HG02678 (cell line): ENCODE measurements around the gene SH2D5.
A peak's percentile ranks its signal among the peaks of the same experiment; 100 is the strongest.

Experiments used
- ATAC-seq: cut with Tn5 transposase; IDR thresholded peaks from one replicate; pipeline ENCODE4 v1.9.1; 2021; ENCODE audit warnings: mild to moderate bottlenecking, moderate library complexity; ENCODE audit not compliant: unreplicated experiment

SH2D5 gene

DNA sequence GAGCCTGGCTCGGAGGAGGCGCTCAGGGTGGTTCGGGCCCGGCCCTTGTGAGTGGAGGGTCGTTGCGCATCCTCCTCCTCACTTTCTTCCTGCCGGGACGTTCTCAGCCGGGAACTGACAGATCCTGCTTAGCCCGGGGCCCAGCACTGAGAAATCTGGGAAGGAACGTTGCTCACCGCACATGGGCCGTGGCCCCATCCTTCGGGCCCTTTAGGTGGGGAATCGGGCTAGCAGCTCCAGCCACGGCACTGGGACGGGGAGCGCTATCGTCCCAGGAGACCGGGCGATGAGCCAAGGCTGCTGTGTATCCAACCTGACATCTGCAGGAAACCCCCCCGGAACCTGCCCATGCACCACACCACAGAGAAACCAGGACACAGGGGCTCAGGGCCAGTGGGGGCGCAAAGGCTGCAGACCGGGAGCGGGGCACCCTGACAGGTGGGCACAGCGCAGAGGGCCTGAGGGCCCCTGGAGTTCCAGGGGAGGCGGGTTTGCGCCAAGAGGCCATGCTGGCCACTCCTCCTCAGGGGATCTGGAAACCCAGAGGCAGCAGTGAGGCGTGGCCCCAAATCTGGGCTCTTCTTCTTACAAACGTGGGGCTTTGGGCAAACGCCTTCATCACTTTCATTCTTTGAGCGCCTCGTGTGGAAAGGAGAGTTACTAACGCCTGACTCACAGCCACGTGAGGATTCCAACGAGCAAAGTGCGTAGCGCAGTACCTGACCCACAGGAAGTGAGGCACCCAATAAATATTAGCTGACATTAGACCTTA, at the start of gene SH2D5:
TSS of gene SH2D5 (minus strand) at position 116 of the 772 bp plus-strand sequence. CDS start 4,659 bp downstream, outside the sequence.
- ATAC-seq: peak; percentile 39

DNA sequence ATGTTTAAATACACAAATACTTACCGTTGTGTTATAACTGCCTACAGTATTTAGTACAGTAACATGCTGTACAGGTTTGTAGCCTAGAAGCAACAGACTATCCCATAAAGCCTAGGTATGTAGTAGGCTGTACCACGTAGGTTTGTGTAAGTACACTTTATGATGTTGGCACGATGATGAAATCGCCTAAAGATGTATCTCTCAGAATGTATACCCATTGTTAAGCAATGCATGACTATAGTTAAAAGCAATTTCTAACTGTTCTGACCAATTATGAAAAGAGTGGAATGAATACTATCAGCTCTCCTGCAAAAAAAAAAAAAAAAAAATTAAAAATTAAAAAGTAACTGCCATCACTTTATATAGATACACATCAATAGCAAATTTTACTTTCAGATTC, 43.2 kb upstream of the SH2D5 start:
- ATAC-seq: no peak

DNA sequence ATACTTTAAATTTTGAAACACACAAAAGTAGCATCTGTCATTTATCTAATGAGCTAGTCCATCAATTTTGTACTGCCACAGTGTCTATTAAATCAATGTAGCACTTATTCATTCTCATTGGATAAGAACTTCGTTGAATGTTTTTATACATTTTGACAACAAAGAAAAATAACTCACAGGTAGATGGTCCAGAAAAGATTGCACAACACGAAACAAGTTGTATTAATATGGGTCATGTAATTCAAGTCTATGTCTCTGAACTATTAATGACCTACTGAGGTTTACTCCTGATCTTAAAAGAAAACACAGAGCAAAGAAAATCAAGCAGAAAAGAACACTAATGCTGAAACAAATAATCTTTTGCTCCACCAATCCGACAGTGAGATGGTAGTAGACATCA, 39.3 kb upstream of the SH2D5 start:
- ATAC-seq: no peak

DNA sequence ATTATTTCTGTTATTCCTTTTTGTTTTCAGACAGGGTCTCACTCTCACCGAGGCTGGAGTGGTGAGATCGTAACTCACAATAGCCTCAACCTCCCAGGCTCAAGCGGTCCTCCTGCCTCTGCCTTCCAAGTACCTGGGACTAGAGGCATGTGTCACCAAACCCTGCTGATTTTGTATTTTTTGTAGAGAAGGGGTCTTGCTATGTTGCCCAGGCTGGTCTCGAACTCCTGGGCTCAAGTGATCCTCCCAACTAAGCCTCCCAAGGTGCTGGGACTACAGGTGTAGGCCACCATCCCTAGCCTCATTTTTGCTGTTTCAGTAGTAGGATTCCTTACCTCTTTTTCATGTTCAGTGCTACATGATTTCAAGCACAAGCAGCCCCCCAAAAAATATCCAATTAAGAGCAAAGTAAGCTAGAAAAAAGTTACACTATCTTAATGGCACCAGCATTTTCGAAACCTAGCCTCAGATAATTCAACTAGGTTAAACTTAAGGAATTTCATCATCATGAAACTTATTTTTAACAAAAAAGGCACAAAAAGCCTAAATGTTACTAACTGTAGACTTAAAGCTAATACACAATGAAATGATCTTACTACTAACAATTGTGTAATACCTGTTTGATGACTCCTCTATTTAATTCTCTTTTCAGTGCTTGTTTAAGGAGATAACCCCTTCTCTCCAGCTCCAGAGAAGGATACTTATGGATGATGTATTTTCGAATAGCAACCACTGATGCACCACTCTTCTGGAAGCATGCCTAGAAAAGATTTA, 38.0 kb upstream of the SH2D5 start:
- no peak for ATAC-seq

DNA sequence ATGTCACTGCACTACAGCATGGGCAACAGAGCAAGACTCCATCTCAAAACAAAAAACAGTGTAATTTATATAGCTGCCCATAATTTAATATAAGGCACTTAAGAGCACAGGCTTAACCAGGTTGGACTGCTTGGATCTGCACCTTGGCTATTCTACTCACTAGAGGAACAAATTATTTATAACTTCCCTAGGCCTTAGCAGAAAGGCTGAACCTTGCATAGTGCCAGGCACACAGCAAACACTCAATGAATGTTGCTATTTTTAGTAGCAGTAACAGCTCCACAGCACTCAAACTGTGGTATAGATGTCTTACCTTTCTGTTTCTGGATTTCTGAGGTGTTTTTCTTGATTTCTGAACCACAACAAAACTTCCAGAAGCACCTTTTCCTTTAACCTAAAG, 34.8 kb upstream of the SH2D5 start:
- no peak for ATAC-seq

DNA sequence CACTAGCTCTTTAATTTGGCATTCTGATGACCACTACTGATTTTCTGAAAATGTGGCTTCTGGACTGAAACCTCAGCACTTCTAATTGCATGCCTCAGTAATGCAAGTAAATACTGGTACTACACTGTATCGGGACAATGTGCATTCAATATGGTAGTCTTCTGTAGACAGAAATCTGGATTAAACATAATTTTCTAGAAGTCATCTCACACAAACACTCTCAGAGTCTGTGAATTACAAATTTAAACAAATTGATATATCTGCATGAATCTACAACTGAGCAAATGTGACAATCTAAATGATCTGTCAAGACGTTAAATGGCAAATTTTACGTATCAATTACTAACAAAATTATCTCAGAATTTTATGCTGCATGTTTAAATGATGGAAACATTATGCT, 30.9 kb upstream of the SH2D5 start:
- no peak for ATAC-seq

DNA sequence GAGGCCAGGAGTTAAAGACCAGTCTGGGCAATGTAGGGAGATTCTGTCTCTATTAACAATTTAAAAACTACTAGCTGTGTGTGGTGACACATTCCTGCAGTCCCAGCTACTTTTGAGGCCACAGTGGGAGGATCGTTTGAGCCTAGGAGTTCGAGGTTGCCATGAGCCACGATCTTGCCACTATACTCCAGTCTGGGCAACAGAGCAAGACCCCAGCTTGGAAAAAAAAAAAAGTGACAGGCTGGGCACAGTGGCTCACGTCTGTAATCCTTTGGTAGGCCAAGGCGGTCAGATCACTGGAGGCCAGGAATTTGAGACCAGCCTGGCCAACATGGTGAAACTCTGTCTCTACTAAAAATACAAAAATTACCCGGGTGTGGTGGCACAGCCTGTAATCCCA, 27.8 kb upstream of the SH2D5 start:
- ATAC-seq: no peak

DNA sequence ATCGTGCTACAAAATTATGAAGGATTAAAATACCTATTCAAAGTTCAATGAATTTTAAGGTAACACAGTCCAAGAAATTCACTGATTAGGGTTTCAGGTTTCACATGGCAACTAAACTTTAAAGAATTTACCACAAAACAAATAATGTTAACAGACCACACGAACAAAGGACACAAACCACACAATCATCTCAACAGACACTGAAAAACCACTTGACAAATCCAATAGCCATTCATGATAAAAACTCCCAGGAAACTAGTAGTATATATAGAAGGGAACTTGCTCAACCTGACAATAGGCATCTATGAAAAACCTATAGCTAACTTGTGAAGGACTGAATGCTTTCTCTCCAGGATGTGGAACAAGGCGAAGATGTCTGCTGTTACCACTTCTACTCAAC, 21.1 kb upstream of the SH2D5 start:
- ATAC-seq: no peak

DNA sequence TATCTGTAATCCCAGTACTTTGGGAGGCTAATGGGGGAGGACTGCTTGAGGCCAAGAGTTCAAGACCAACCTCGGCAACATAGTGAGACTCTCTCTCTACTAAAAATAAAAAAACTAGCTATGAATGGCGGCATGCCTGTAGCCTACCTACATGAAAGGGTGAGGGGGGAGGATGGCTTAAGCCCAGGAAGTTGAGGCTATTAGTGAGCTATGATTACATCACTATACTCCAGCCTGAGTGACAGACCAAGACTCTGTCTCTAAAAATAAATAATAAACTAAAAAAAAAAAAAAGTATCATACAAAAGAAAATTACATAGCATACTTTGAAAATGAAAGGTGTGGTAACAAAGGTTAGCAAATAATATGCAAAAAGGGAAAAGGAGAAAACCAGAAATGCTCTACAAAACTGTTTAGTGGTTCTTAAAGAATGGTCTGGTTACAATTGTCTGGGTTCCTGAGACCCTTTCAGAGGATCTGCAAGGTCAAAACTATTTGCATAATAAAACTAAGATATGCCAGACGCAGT, 19.0 kb upstream of the SH2D5 start:
- no peak for ATAC-seq

DNA sequence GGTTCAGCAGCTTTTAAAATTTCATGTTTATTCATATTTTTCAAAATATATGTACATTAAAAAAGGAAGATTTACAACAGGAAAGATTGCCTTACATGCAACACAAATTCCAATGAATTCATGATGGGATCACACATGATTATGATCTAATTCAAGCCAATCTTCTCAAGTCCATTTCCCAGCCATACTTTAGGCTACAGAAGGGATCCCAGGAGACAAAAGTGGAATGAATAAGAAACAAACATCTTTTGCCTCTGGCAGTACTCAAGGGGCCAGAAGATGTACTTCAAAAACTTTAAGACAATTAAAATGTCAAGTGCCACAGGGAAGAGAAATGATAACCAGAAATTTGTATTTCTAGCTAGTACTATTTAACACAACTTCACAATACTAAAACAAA, 10.2 kb upstream of the SH2D5 start:
- ATAC-seq: no peak

DNA sequence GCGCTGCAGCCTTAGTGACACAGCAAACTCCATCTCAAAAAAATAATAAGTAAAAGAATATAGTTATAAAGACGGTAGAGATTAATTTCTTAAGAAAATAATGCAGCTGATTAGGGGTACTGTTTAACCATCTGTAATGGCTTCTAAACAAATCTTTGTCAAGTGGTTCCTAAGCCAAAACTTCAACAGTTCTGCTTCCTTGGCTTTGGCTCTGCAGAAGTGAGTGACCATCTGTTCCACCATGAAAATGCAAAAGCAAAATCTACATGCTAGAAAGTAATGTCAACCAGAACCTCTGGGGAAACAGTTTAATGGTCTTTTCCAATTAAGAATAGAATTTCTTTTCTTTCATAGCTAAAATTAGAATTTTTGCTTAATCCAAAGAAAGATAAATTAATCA, 8.3 kb upstream of the SH2D5 start:
- no peak for ATAC-seq

DNA sequence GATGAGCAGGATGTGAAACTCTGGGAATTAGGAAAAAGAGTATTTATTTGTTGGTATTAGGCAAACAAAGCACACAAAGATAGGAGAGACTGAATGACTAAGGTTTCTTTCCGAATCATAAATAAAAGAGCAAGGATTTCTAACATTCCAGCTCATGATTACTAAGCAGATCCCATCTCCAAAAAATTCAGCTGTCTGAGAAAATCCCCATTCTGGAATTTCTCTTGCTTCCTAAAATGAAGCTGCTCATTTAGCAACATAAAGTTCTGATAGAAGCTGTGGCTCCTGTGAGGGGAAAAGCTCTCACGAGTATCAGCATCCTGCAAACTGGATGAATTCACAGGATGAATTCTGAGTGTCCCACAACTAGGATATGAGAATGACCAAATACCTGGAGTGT, 6.7 kb upstream of the SH2D5 start:
- ATAC-seq: no peak

DNA sequence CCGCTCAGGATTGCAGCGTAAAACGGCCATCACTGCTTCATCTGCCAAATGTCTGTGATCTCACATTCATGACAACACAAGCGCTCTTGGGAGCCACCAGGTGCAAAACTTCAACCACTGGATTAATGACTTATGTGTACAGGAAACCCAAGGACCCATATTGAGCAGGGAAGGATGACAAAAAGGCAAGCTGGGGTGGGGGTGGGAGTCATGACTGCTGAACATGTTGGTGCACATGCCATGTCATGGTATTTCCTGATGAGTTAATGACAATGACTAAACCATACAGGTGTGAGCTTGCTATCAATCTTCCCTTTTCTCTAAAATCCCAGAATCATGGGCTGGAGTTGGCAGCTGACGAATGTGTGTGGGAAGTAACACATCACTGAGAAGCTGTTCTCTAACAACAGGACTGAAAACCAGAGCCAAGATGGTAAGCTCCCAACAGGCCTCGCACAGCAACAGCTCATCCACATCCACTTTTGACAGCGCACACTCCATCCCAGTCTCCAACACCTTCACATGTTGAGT, 3.1 kb upstream of the SH2D5 start:
- ATAC-seq: no peak

DNA sequence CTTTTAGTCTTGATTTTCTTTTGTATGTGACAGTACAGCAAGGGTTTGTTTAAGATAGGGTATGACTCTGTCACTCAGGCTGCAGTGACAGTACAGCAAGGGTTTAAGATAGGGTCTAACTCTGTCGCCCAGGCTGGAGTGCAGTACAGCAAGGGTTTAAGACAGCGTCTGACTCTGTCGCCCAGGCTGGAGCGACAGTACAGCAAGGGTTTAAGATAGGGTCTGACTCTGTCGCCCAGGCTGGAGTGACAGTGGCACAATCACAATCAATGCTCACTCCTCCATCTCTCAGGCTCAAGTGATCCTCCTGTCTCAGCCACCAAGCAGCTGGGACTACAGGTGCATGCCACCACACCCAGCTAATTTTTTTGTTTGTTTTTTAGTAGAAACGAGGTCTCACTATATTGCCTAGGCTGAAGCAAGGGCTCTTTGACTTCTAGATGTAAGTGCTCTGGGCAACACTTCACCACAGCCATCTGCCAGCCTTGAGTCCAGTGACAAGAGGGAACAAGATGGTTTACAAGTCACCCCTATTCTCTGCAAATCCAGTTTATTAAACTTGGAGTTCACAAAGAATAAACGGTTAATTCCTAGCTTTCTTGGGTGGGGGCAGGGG, 965 bp upstream of the SH2D5 start:
- peak; percentile 13 for ATAC-seq

DNA sequence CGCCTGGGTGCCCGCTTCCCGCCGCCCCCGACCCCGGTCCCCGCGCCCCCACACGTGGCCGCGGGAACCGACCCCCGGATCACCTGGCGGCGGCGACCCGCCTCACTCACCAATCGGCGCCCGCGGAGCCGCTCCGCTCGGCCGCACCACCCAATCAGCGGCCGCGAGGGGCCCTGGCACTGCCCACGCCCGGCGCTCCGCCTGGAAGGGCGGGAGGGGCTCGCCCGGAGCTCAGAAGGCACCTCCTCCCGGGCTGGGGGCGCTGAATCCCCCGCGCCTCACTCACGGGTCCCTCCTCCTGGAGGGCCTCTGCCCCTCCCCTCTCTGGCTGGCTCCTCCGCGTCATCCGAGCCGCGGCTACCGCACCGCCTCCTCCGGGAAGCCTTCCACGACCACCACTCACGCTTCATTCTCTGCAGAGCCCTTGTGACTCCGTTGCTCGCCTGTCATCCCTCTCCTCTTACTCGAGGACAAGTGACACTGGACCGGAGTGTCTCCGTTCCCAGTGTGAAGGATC, 374 bp downstream of the SH2D5 start:
- peak; percentile 72 for ATAC-seq

DNA sequence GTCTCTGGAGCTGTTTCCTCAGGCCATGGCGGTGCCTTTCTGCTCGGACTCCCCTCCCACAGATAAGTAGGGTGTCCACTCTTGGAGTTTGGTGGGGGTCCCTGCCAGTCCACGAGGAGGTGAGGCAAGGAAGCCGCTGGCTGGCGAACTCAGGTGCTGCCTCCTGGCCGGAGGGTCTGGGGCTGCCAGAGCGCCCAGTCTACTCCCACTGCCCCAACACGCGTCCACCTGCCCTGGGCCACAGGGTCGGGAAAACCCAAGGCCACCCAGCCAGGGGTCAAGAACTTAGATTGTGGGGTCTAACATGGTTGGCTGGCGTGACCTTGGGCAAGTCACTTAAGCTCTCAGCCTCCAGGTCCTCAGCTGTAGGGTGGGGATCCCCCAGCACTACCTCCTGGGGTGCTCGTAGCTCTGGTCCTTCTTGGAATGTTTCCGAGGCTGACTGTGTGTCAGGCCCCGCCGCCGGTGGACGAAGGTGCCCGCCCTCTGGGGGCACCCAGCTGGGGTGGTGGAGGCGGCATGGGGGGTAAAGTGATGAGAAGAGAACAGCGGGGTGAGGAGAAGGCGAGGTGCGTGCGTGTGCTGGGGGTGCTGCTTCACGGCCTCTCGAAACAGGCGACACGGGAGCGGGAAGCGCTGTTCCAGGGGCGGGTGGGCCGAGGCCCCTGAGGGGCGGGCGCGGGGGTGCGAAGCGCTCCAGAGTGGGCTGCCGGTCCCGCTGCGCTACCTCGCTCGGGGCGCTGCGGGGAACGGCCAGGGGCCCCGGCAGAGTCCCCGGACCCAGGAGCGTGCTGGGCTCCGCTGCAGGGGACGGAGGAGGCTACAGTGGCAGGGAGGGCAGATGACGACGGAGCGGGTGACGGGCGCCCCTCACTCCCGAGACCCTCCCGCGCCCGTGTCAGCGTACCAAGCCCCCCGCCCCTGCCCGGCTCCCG, 1.2 kb downstream of the SH2D5 start:
- ATAC-seq: peak; percentile 18

DNA sequence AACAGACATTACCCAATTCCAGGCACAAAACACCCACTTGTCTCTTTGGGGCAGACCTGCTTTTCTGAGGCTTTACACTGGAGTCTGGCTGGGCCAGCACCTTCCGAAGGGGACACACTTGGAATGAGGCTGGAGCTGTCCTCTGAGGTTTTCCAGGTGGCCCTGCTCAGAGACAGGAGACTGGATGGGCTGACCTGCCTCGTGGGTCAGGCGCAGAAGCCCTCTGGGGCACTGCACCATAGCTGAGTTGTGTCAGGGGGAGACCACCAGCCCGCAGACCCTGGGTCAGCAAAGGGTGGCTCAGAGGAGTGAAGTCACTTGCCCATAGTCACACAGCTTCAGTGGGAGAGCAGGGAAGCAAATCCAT, 1.8 kb downstream of the SH2D5 start:
- no peak for ATAC-seq

DNA sequence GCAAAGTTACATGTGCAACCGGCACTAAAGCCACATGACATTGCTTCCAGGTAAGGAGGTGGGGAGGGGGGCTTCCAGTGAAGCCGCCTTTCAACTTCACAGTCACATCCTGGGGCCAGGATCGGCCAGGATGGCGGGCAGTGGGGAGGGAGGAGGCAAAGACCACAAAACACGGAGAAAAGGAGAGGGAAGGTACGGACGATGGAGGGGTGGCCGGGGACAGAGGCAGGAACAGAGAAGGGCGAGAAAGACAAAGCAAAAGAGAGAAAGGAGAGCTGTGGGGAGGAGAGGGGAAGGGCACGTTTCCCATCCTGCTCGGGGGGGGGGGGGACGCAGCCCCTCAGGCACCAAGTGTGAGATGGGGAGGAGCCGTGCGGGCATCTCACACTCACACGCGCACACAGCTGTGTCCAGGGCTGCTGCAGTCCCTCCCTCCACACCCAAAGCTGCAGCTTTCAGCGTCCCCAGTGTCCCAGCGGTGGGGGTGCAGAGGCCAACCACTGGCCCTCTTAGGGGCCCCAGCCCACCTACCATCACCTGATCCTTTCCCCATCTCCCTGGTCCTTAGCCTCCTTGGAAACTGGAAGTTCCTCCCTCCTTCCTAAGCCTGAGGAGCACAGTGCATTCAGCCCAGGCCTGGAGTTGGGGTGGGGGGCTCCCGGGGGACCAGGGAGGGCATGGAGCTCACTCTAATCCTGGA, 2.4 kb downstream of the SH2D5 start:
- no peak for ATAC-seq

DNA sequence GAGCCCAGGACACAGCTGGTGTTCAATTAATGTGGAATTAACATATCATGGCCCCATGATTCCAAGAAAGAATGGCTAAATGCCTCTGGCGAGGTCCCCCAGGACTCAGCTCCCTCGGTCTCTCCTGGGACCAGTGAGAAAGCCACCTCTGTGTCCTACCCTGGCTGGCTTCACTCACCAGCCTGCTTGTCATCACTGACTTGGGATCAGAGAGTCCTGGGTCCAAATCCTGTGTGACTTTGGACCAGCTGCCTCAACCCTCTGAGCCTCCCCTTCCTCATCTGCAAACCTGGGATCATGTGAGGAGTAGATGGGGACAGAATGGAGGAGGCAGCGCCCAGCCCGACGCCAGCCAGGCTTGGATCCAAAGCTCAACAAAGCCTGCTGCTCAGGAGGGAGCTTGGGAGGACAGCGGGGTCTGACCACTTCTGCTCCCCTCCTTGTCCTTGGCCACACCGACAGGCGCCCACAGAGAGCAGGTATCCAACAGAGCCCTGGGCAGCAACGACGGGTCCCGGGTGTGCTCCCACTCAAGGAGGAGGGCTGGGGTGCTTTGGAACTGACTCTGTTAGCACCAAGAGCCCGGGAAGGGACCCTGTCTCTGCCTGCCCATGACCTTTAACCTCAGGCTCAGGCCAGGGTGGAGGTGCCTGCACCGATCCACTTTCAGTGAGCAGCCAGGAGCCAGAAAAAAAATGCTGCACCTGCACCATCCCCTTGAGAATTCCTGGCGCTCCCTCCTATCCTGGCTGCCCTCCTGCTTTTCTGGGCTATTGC, 3.2 kb downstream of the SH2D5 start:
- ATAC-seq: no peak
